ENCODE results near the gene CACNA2D3.

The CACNA2D3 gene

GRCh38 chr3:54374214-54374852 is 252.0 kb downstream of the CACNA2D3 start:
- peak; percentile 35 for DNase-seq
- in situ Hi-C loops (cut with HindIII; ENCODE audit: low pct_ligation_motif_present, low pct_unique_long_range_greater_than_20kb, low sequenced_read_pairs): no loop called here

- in situ Hi-C loops (cut with HindIII; ENCODE audit: low pct_ligation_motif_present, low pct_unique_long_range_greater_than_20kb, low sequenced_read_pairs): no loop called here
- DNase-seq: no peak
Measured at GRCh38 chr3:54376142-54376807, 253.9 kb downstream of the CACNA2D3 start.

GRCh38 chr3:54376939-54377578 is 254.7 kb downstream of the CACNA2D3 start:
- DNase-seq: no peak

GRCh38 chr3:54378184-54378583 is 255.8 kb downstream of the CACNA2D3 start:
- no peak for DNase-seq
- in situ Hi-C loops (cut with HindIII; ENCODE audit: low pct_ligation_motif_present, low pct_unique_long_range_greater_than_20kb, low sequenced_read_pairs): no loop called here

More at GRCh38 chr3:54376939-54377578, 254.7 kb downstream of the CACNA2D3 start:
- in situ Hi-C loops (cut with HindIII; ENCODE audit: low pct_ligation_motif_present, low pct_unique_long_range_greater_than_20kb, low sequenced_read_pairs): no loop called here

- in situ Hi-C loops (cut with HindIII; ENCODE audit: low pct_ligation_motif_present, low pct_unique_long_range_greater_than_20kb, low sequenced_read_pairs): no loop called here
- DNase-seq: no peak
Measured at GRCh38 chr3:54384279-54384678, 261.9 kb downstream of the CACNA2D3 start.

GRCh38 chr3:54390582-54390981 is 268.2 kb downstream of the CACNA2D3 start:
- no peak for DNase-seq
- in situ Hi-C loops (cut with HindIII; ENCODE audit: low pct_ligation_motif_present, low pct_unique_long_range_greater_than_20kb, low sequenced_read_pairs): no loop called here

GRCh38 chr3:54393150-54393549 is 270.8 kb downstream of the CACNA2D3 start:
- in situ Hi-C loops (cut with HindIII; ENCODE audit: low pct_ligation_motif_present, low pct_unique_long_range_greater_than_20kb, low sequenced_read_pairs): no loop called here
- DNase-seq: no peak

GRCh38 chr3:54408328-54408727 is 286.0 kb downstream of the CACNA2D3 start:
- in situ Hi-C loops (cut with HindIII; ENCODE audit: low pct_ligation_motif_present, low pct_unique_long_range_greater_than_20kb, low sequenced_read_pairs): no loop called here
- DNase-seq: no peak

GRCh38 chr3:54421943-54422342 is 299.6 kb downstream of the CACNA2D3 start:
- in situ Hi-C loops (cut with HindIII; ENCODE audit: low pct_ligation_motif_present, low pct_unique_long_range_greater_than_20kb, low sequenced_read_pairs): no loop called here

GRCh38 chr3:54424292-54424691 is 301.9 kb downstream of the CACNA2D3 start:
- in situ Hi-C loops (cut with HindIII; ENCODE audit: low pct_ligation_motif_present, low pct_unique_long_range_greater_than_20kb, low sequenced_read_pairs): no loop called here

More at GRCh38 chr3:54421943-54422342, 299.6 kb downstream of the CACNA2D3 start:
- DNase-seq: no peak

GRCh38 chr3:54426381-54426780 is 304.0 kb downstream of the CACNA2D3 start:
- in situ Hi-C loops (cut with HindIII; ENCODE audit: low pct_ligation_motif_present, low pct_unique_long_range_greater_than_20kb, low sequenced_read_pairs): no loop called here
- DNase-seq: no peak

More at GRCh38 chr3:54424292-54424691, 301.9 kb downstream of the CACNA2D3 start:
- no peak for DNase-seq

GRCh38 chr3:54427501-54427900 is 305.1 kb downstream of the CACNA2D3 start:
- no peak for DNase-seq
- in situ Hi-C loops (cut with HindIII; ENCODE audit: low pct_ligation_motif_present, low pct_unique_long_range_greater_than_20kb, low sequenced_read_pairs): no loop called here

- in situ Hi-C loops (cut with HindIII; ENCODE audit: low pct_ligation_motif_present, low pct_unique_long_range_greater_than_20kb, low sequenced_read_pairs): no loop called here
Measured at GRCh38 chr3:54427941-54428871, 305.9 kb downstream of the CACNA2D3 start.

GRCh38 chr3:54432975-54433374 is 310.6 kb downstream of the CACNA2D3 start:
- no peak for DNase-seq
- in situ Hi-C loops (cut with HindIII; ENCODE audit: low pct_ligation_motif_present, low pct_unique_long_range_greater_than_20kb, low sequenced_read_pairs): no loop called here

More at GRCh38 chr3:54427941-54428871, 305.9 kb downstream of the CACNA2D3 start:
- DNase-seq: peak; percentile 54

GRCh38 chr3:54433846-54434245 is 311.5 kb downstream of the CACNA2D3 start:
- DNase-seq: peak; percentile 31
- in situ Hi-C loops (cut with HindIII; ENCODE audit: low pct_ligation_motif_present, low pct_unique_long_range_greater_than_20kb, low sequenced_read_pairs): no loop called here

GRCh38 chr3:54434756-54435155 is 312.4 kb downstream of the CACNA2D3 start:
- in situ Hi-C loops (cut with HindIII; ENCODE audit: low pct_ligation_motif_present, low pct_unique_long_range_greater_than_20kb, low sequenced_read_pairs): no loop called here
- no peak for DNase-seq

GRCh38 chr3:54437271-54437670 is 314.9 kb downstream of the CACNA2D3 start:
- no peak for DNase-seq
- in situ Hi-C loops (cut with HindIII; ENCODE audit: low pct_ligation_motif_present, low pct_unique_long_range_greater_than_20kb, low sequenced_read_pairs): no loop called here

GRCh38 chr3:54443561-54444161 is 321.3 kb downstream of the CACNA2D3 start:
- DNase-seq: no peak
- in situ Hi-C loops (cut with HindIII; ENCODE audit: low pct_ligation_motif_present, low pct_unique_long_range_greater_than_20kb, low sequenced_read_pairs): no loop called here
